ENCODE measurements around the gene CELA3A.
"Not testable (repeated sequence)": the region's sequence is repeated elsewhere in the genome, so short reads cannot be mapped to it uniquely, and the experiment has no call there.

DNA sequence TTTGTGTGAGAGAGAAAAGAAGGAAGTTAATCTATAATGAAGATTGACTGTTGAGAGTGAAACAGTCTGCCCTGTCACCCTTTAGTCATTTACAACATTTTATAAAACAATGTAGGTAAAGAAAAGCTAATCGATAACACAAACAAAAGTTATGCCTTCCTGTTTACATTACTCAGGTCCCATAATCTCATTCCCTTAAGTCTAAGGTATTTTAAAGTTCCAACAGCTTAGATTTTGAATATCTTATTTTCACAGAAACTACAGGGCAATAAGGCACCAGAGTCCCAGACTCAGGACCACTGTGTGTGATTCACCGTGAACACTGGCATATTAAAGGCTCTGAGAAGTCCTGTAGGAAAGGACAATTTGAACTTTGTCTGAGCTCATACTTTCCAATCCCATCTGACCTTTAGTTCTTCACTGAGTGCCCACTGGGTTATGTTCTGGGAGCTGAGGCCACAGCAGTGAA, 28.4 kb upstream of the CELA3A start:
- TF ChIP-seq, protein P1, sequence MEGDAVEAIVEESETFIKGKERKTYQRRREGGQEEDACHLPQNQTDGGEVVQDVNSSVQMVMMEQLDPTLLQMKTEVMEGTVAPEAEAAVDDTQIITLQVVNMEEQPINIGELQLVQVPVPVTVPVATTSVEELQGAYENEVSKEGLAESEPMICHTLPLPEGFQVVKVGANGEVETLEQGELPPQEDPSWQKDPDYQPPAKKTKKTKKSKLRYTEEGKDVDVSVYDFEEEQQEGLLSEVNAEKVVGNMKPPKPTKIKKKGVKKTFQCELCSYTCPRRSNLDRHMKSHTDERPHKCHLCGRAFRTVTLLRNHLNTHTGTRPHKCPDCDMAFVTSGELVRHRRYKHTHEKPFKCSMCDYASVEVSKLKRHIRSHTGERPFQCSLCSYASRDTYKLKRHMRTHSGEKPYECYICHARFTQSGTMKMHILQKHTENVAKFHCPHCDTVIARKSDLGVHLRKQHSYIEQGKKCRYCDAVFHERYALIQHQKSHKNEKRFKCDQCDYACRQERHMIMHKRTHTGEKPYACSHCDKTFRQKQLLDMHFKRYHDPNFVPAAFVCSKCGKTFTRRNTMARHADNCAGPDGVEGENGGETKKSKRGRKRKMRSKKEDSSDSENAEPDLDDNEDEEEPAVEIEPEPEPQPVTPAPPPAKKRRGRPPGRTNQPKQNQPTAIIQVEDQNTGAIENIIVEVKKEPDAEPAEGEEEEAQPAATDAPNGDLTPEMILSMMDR (IDR thresholded peaks at IDR 0.05; ENCODE audit: low read length): not testable (repeated sequence)
- not testable (repeated sequence) for TF ChIP-seq EZH2phosphoT487 (IDR thresholded peaks at IDR 0.05; ENCODE audit: low read length)

All from MM.1S (cell line).